H1 (cell line): Measurements from ENCODE around the gene CFAP54. TPM values are rescaled to one million over a fixed set of nuclear protein-coding genes. Genes with fewer than 3 reads are reported as not detected.

ENCODE experiments used
- BACH1 ChIP-seq: IDR thresholded peaks from 2 replicates; pipeline ENCODE4 v1.6.1; 2012; ENCODE audit warnings: low read length, improper control_type of control experiment
- JUN ChIP-seq: IDR thresholded peaks from 2 replicates; pipeline ENCODE4 v1.6.1; 2011; ENCODE audit warnings: low read depth, mild to moderate bottlenecking, improper control_type of control experiment, low read length
- KDM5A ChIP-seq: fragments of 200-600 bp; IDR thresholded peaks from 2 replicates; pipeline ENCODE4 v1.7.1; 2012; ENCODE audit warnings: mild to moderate bottlenecking, low read length, inconsistent platforms, mixed read lengths
- polyA plus RNA-seq, 7 experiments: library from polyadenylated mRNA; depleted of rRNA in 3 of 7; stranded (reverse) in 5 of 7; unstranded in 2 of 7; fragments of >200 nt in 5 of 7; fragments of 200-250 nt in 2 of 7; gene quantifications; 1 replicate in 5 of 7; 2 replicates in 1 of 7; 4 replicates in 1 of 7; pipeline versions ENCODE4 v1.2.1 to v1.2.3, GENCODE V29; 2011 to 2013; ENCODE audit warnings: missing spikeins in 2 of 7, mixed read lengths in 2 of 7
- total RNA-seq: library from RNA; stranded (reverse); fragmentation: NEBNext Ultra II Directional; extraction: Animal tissue kit (Norgen Biotek cat#: 25700); gene quantifications from 2 replicates; pipeline ENCODE4 v1.2.1, GENCODE V29; 2021
- TF ChIP-seq, protein P1 (sequence below): IDR thresholded peaks from 2 replicates; pipeline ENCODE4 v1.6.1; 2011; ENCODE audit warnings: low read depth, mild to moderate bottlenecking, low read length; ENCODE audit not compliant: insufficient read depth
- TF ChIP-seq, protein P2 (sequence below): IDR thresholded peaks from 2 replicates; pipeline ENCODE4 v1.6.1; 2012; ENCODE audit warnings: inconsistent platforms

CFAP54 gene
- total and polyA plus RNA-seq, 2 of the 8 experiments (the other 6 are each of a cell fraction or from before 2014, with no cell fraction given): 0.17 to 0.33 TPM

DNA sequence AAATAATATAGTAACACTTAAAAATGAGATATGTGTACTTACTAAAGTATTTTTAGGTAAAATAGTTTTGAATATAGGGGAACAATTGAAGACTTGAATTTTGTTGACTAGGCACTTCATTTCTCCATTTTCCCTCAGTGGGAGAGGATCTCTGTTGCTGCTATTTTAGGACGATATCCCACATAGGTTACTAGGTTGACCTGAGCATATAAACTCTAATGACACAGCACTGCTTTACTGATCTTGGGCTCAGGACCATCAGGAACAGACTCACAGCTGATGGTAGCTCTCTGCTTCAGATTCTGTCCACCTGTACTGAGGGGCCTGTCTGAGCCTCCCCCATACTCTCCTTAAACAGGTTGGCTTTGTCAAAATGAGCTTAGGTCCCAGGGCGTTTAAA lies 423.6 kb downstream of the CFAP54 start (continued):
- TF ChIP-seq JUN (no peak), KDM5A (no peak), BACH1 (no peak)
- TF ChIP-seq, protein P1, sequence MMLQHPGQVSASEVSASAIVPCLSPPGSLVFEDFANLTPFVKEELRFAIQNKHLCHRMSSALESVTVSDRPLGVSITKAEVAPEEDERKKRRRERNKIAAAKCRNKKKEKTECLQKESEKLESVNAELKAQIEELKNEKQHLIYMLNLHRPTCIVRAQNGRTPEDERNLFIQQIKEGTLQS: no peak
- TF ChIP-seq, protein P2, sequence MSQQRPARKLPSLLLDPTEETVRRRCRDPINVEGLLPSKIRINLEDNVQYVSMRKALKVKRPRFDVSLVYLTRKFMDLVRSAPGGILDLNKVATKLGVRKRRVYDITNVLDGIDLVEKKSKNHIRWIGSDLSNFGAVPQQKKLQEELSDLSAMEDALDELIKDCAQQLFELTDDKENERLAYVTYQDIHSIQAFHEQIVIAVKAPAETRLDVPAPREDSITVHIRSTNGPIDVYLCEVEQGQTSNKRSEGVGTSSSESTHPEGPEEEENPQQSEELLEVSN: no peak
